IMR-90 (cell line): ENCODE data around the gene WDR6. TPM values are rescaled to one million over a fixed set of nuclear protein-coding genes. Genes with fewer than 3 reads are reported as not detected.

Experiments
- ATAC-seq: fragments of 200-7000 bp; cut with Tn5 transposase; 2 replicates; pipeline ENCODE4 v1.9.1; 2020; ENCODE audit warnings: low read depth, mild to moderate bottlenecking, moderate library complexity
- BruUV-seq: library from RNA; stranded (reverse); fragments of 400-500 nt; replicated peaks from 2 replicates; lab custom pipeline; 2021; lab: Mats Ljungman, UMichigan
- CTCF ChIA-PET: fragments of 300-600 bp; formaldehyde crosslinking; extraction: SDS; loops from one replicate; lab custom pipeline; 2021; ENCODE audit warnings: antibody characterized with exemption; lab: Yijun Ruan, JAX
- POLR2A ChIA-PET: fragments of 300-600 bp; sonication (Branson Sonifier 250); formaldehyde crosslinking; loops from one replicate; lab custom pipeline; 2022; ENCODE audit warnings: antibody characterized with exemption; ENCODE audit not compliant: unreplicated experiment; lab: Charles Lee
- DNase-seq: peaks from one replicate; pipeline ENCODE4 v3.0.0; 2013
- H2AFZ ChIP-seq: replicated peaks from 2 replicates; pipeline ENCODE3; 2013; ENCODE audit warnings: low read length, mild to moderate bottlenecking; ENCODE audit not compliant: poor library complexity
- H2AK5ac ChIP-seq: 2 replicates; pipeline ENCODE4 v1.6.1; 2013; ENCODE audit warnings: low read depth, low read length, inconsistent platforms
- H2AK9ac ChIP-seq: replicated peaks from 2 replicates; pipeline ENCODE3; 2013; ENCODE audit warnings: mild to moderate bottlenecking, low read depth, low read length, moderate library complexity; ENCODE audit not compliant: poor library complexity
- H2BK120ac ChIP-seq: 2 replicates; pipeline ENCODE4 v1.6.1; 2013; ENCODE audit warnings: low read depth, low read length, inconsistent platforms
- H2BK15ac ChIP-seq: 3 replicates; pipeline ENCODE4 v1.6.1; 2013; ENCODE audit warnings: low read depth, low read length, inconsistent platforms
- H2BK20ac ChIP-seq: 2 replicates; pipeline ENCODE4 v1.6.1; 2013; ENCODE audit warnings: low read depth, mild to moderate bottlenecking, inconsistent platforms, low read length, moderate library complexity
- H2BK5ac ChIP-seq: 2 replicates; pipeline ENCODE4 v1.6.1; 2013; ENCODE audit warnings: mild to moderate bottlenecking, low read depth, low read length, inconsistent platforms; ENCODE audit not compliant: poor library complexity, severe bottlenecking
- H3K14ac ChIP-seq: replicated peaks from 2 replicates; pipeline ENCODE4 v1.6.1; 2013; ENCODE audit warnings: low read depth, low read length, inconsistent platforms
- H3K18ac ChIP-seq: 2 replicates; pipeline ENCODE4 v1.6.1; 2013; ENCODE audit warnings: low read depth, low read length, control low read depth
- H3K23ac ChIP-seq: 2 replicates; pipeline ENCODE4 v1.6.1; 2013; ENCODE audit warnings: low read depth, low read length, inconsistent platforms
- H3K27ac ChIP-seq: 2 replicates; pipeline ENCODE4 v1.5.1; 2013; ENCODE audit warnings: mild to moderate bottlenecking, control low read depth, low read length; ENCODE audit not compliant: insufficient read depth
- H3K27me3 ChIP-seq: 2 replicates; pipeline ENCODE4 v1.6.1; 2013; ENCODE audit warnings: low read length; ENCODE audit not compliant: control insufficient read depth, insufficient read depth
- H3K36me3 ChIP-seq: 2 replicates; pipeline ENCODE4 v1.6.1; 2013; ENCODE audit warnings: low read length, mixed read lengths; ENCODE audit not compliant: control insufficient read depth, insufficient read depth
- H3K4ac ChIP-seq: 2 replicates; pipeline ENCODE4 v1.6.1; 2013; ENCODE audit warnings: low read depth, low read length, inconsistent platforms
- H3K4me1 ChIP-seq: 2 replicates; pipeline ENCODE4 v1.6.1; 2013; ENCODE audit warnings: low read length, mixed read lengths; ENCODE audit not compliant: control insufficient read depth, insufficient read depth
- H3K4me2 ChIP-seq: 2 replicates; pipeline ENCODE4 v1.6.1; 2013; ENCODE audit warnings: low read depth, mild to moderate bottlenecking, control low read depth, low read length, moderate library complexity
- H3K4me3 ChIP-seq: 2 replicates; pipeline ENCODE4 v1.5.1; 2013; ENCODE audit warnings: low read depth, mild to moderate bottlenecking, control low read depth, low read length, moderate library complexity; ENCODE audit not compliant: insufficient read depth
- H3K56ac ChIP-seq: 2 replicates; pipeline ENCODE4 v1.6.1; 2013; ENCODE audit warnings: low read length, inconsistent platforms; ENCODE audit not compliant: insufficient read depth; ENCODE audit errors: extremely low read depth
- H3K79me1 ChIP-seq, 2 experiments: 2 replicates each; pipeline ENCODE4 v1.6.1; 2013; ENCODE audit warnings: low read length in 2 of 2, inconsistent platforms in 1 of 2, low read depth in 1 of 2
- H3K9ac ChIP-seq: 2 replicates; pipeline ENCODE4 v1.6.1; 2013; ENCODE audit warnings: low read depth, low read length, control low read depth
- H3K9me1 ChIP-seq: 2 replicates; pipeline ENCODE4 v1.6.1; 2013; ENCODE audit warnings: low read length, inconsistent platforms; ENCODE audit not compliant: insufficient read depth
- H3K9me3 ChIP-seq: 2 replicates; pipeline ENCODE4 v1.6.1; 2013; ENCODE audit warnings: low read length; ENCODE audit not compliant: control insufficient read depth, insufficient read depth
- H4K20me1 ChIP-seq: 2 replicates; pipeline ENCODE4 v1.6.1; 2013; ENCODE audit warnings: low read length, inconsistent platforms; ENCODE audit not compliant: insufficient read depth
- H4K5ac ChIP-seq: 2 replicates; pipeline ENCODE4 v1.6.1; 2013; ENCODE audit warnings: mild to moderate bottlenecking, low read depth, low read length, control low read depth
- H4K8ac ChIP-seq, 2 experiments: 2 replicates each; pipeline ENCODE4 v1.6.1; 2013; ENCODE audit warnings: low read depth in 2 of 2, low read length in 2 of 2, control low read depth in 1 of 2, inconsistent platforms in 1 of 2
- H4K91ac ChIP-seq: 2 replicates; pipeline ENCODE4 v1.6.1; 2013; ENCODE audit warnings: low read depth, low read length, inconsistent platforms; ENCODE audit not compliant: insufficient read depth
- MAFK ChIP-seq: IDR thresholded peaks from 2 replicates; pipeline ENCODE4 v1.6.1; 2012; ENCODE audit warnings: low read depth, low read length, improper control_type of control experiment
- SMC3 ChIP-seq: fragments of 150-350 bp; IDR thresholded peaks from 2 replicates; pipeline ENCODE4 v1.6.1; 2016; ENCODE audit warnings: low read depth, mild to moderate bottlenecking, antibody characterized with exemption, low read length, moderate library complexity
- WGBS, 2 experiments: methylation state at CpG; one replicate each; pipeline versions ENCODE4 v1.1.5 to v1.1.7; 2013; ENCODE audit warnings: missing lambda C conversion rate in 2 of 2; ENCODE audit not compliant: insufficient read length in 1 of 2; ENCODE audit errors: extremely low coverage in 2 of 2; 5-methylcytosine and 5-hydroxymethylcytosine counted together
- dilution Hi-C: fragments of 300-500 bp; cut with HindIII; formaldehyde crosslinking; loops from one replicate; pipeline ENCODE4 v1.14.3; 2018; ENCODE audit warnings: low sequenced_read_pairs; ENCODE audit not compliant: unreplicated experiment
- in situ Hi-C: fragments of 300-500 bp; cut with MboI; formaldehyde crosslinking; loops from 3 replicates; pipeline ENCODE4 v1.14.3; 2019; ENCODE audit warnings: low sequenced_read_pairs, inconsistent platforms, mixed read lengths
- intact Hi-C: fragments of 100-400 bp; cut with micrococcal nuclease; formaldehyde crosslinking; loops from 2 replicates; pipeline ENCODE4 v1.10.0; 2022
- polyA plus RNA-seq, 3 experiments: library from polyadenylated mRNA; depleted of rRNA; stranded (reverse); fragments of >200 nt; gene quantifications; 2 replicates each; pipeline ENCODE4 v1.2.3, GENCODE V29; 2012; ENCODE audit warnings: low replicate concordance in 1 of 3
- total RNA-seq: library from RNA; depleted of rRNA; stranded (reverse); fragments of >200 nt; gene quantifications from 2 replicates; pipeline ENCODE4 v1.2.3, GENCODE V29; 2012
- TF ChIP-seq, protein P1 (sequence below): fragments of 150-350 bp; IDR thresholded peaks from 2 replicates; pipeline ENCODE4 v1.6.1; 2016; ENCODE audit warnings: low read depth, mild to moderate bottlenecking, low read length, moderate library complexity, borderline replicate concordance

The WDR6 gene
- total and polyA plus RNA-seq, 2 of the 4 experiments (the other 2 are of a cell fraction): 60.9 to 160 TPM

- no TSS peak for BruUV-seq
- H2BK15ac ChIP-seq: no peak overlapping the region
- peaks cover 4% of the 10 kb centered on the region for H3K9me1 ChIP-seq
- in situ Hi-C loops (no loop called here), dilution Hi-C loops (no loop called here), intact Hi-C loops (no loop called here)
- CTCF ChIA-PET: interaction anchor here (0.6 to 0.7 kb wide), 2 partner anchors 10 to 26 kb away, joined by 4 read pairs; no protein-coding TSS in a partner anchor
- H4K20me1 ChIP-seq: no peaks in the 10 kb centered on the region; the same call in none of the 2 replicates
- H2AFZ ChIP-seq: no peak overlapping the region
- WGBS, 2 experiments: no CpG with 5 or more reads among the region's 4 CpGs
- peaks cover 2% of the 10 kb centered on the region; the same call in 1 of the 2 replicates for H3K4me1 ChIP-seq
- no peak overlapping the region for H3K27ac ChIP-seq
- no peak for TF ChIP-seq MAFK
- TF ChIP-seq, protein P1, sequence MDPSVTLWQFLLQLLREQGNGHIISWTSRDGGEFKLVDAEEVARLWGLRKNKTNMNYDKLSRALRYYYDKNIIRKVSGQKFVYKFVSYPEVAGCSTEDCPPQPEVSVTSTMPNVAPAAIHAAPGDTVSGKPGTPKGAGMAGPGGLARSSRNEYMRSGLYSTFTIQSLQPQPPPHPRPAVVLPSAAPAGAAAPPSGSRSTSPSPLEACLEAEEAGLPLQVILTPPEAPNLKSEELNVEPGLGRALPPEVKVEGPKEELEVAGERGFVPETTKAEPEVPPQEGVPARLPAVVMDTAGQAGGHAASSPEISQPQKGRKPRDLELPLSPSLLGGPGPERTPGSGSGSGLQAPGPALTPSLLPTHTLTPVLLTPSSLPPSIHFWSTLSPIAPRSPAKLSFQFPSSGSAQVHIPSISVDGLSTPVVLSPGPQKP: no peak
- TF ChIP-seq SMC3: no peak
- H2BK120ac ChIP-seq: no peak overlapping the region
- H3K14ac ChIP-seq: no peak overlapping the region
- no peak overlapping the region for H2AK5ac ChIP-seq
- H3K9me3 ChIP-seq: no peaks in the 10 kb centered on the region
- no peak overlapping the region for H4K5ac ChIP-seq
- H3K36me3 ChIP-seq: peaks cover 20% of the 10 kb centered on the region
- H3K18ac ChIP-seq: no peak overlapping the region
- no peak overlapping the region for H3K4me2 ChIP-seq
- no peak overlapping the region for H3K4me3 ChIP-seq
- no peak overlapping the region for H2AK9ac ChIP-seq
- no peak overlapping the region for H2BK20ac ChIP-seq
- no peak overlapping the region for H3K4ac ChIP-seq
- H3K23ac ChIP-seq: no peak overlapping the region
- no peak overlapping the region for H2BK5ac ChIP-seq
- no peaks in the 10 kb centered on the region for H3K27me3 ChIP-seq
- H4K91ac ChIP-seq: no peak overlapping the region
- no peak overlapping the region for H3K9ac ChIP-seq
- no peak overlapping the region for H3K56ac ChIP-seq
- POLR2A ChIA-PET: no interaction called here
- H3K79me1 ChIP-seq: peaks cover 14 to 48% of the 10 kb centered on the region in 2 experiments
- H4K8ac ChIP-seq: no peak overlapping the region
- DNase-seq: no peak
- no peak for ATAC-seq
These were observed 46.3 kb upstream of the WDR6 start for GRCh38 chr3:48960841-48961413.
